ENCODE data around the gene LIN28A. TPM values are rescaled to one million over a fixed set of nuclear protein-coding genes. Genes with fewer than 3 reads are reported as not detected.

The LIN28A gene
- total and polyA plus RNA-seq, 2 donors (not counting 1 experiment from before 2014, with no cell fraction given), result not detected

GRCh38 chr1:26476958-26477357 is 66.3 kb downstream of the LIN28A start:
- no peak overlapping the region for H3K9ac ChIP-seq (ENCODE audit: low read length)
- WGBS (ENCODE audit: insufficient coverage), result 93% methylated on average over 2 of the region's 4 CpGs
- Mint-ChIP-seq H3K9me3 (ENCODE audit: insufficient read depth) (no peaks in the 10 kb centered on the region), H3K27ac (no peak overlapping the region), H3K27me3 (no peaks in the 10 kb centered on the region), H3K4me3 (no peak overlapping the region), H3K4me1 (peaks cover 42% of the 10 kb centered on the region)
- H3K36me3 ChIP-seq (replicated peaks in 1 of 2; ENCODE audit: control extremely low read depth in 1 of 2, control insufficient read depth in 1 of 2, extremely low read depth in 1 of 2, insufficient read depth in 2 of 2, low read length in 1 of 2), result peaks cover 9 to 47% of the 10 kb centered on the region in 2 experiments
- intact Hi-C loops (cut with micrococcal nuclease), result loop anchor here (10.0 kb wide), 1 partner anchor 428 kb away; the partner anchor contains the start of gene GPATCH3
- TF ChIP-seq CTCF (IDR thresholded peaks at IDR 0.05) (no peak), EZH2 (IDR thresholded peaks at IDR 0.05; ENCODE audit: borderline replicate concordance, insufficient read depth, low read depth, low read length, poor library complexity, severe bottlenecking) (no peak)
- POLR2A ChIA-PET, result no interaction called here
- H3K4me2 ChIP-seq (replicated peaks; ENCODE audit: low read depth, low read length, poor library complexity, severe bottlenecking), result no peak overlapping the region
- peak overlapping the region in 1 of 2 donors; percentile 19 for H3K27ac ChIP-seq (ENCODE audit: low read length in 2 of 2)
- no peak overlapping the region for H3K4me3 ChIP-seq (ENCODE audit: control extremely low read depth in 1 of 5, extremely low read depth in 1 of 5, insufficient read depth in 1 of 5, low read depth in 2 of 5, low read length in 4 of 5)
- H2AFZ ChIP-seq (ENCODE audit: insufficient read depth, low read depth, low read length, poor library complexity, severe bottlenecking), result no peak overlapping the region
- ATAC-seq (ENCODE audit: low read depth) (no peak), DNase-seq (no peak)
- H3K4me1 ChIP-seq (ENCODE audit: control insufficient read depth in 2 of 2, insufficient read depth in 2 of 2, low read length in 2 of 2), result peaks cover 14 to 16% of the 10 kb centered on the region in 2 donors
- H3K79me2 ChIP-seq (ENCODE audit: control insufficient read depth, insufficient read depth, low read length), result peaks cover 25% of the 10 kb centered on the region
- H3K27me3 ChIP-seq (replicated peaks in 1 of 4; ENCODE audit: control extremely low read depth in 1 of 4, control insufficient read depth in 3 of 4, insufficient read depth in 4 of 4, low read length in 3 of 4), result no peaks in the 10 kb centered on the region
- H3K9me3 ChIP-seq (ENCODE audit: control extremely low read depth in 1 of 3, control insufficient read depth in 2 of 3, insufficient read depth in 1 of 3, low read length in 2 of 3), result no peaks in the 10 kb centered on the region
- H4K20me1 ChIP-seq (ENCODE audit: control insufficient read depth, insufficient read depth, low read length, poor library complexity, severe bottlenecking), result peaks cover 41% of the 10 kb centered on the region
- CTCF ChIA-PET, result no interaction called here

- Histone ChIP-seq H3K79me2 (ENCODE audit: control insufficient read depth, insufficient read depth, low read length) (peaks cover 25% of the 10 kb centered on the region), H4K20me1 (ENCODE audit: control insufficient read depth, insufficient read depth, low read length, poor library complexity, severe bottlenecking) (peaks cover 41% of the 10 kb centered on the region), H3K4me2 (replicated peaks; ENCODE audit: low read depth, low read length, poor library complexity, severe bottlenecking) (no peak overlapping the region), H3K27me3 (replicated peaks in 1 of 4; ENCODE audit: control extremely low read depth in 1 of 4, control insufficient read depth in 3 of 4, insufficient read depth in 4 of 4, low read length in 3 of 4) (no peaks in the 10 kb centered on the region), H3K4me1 (ENCODE audit: control insufficient read depth in 2 of 2, insufficient read depth in 2 of 2, low read length in 2 of 2) (peaks cover 13 to 16% of the 10 kb centered on the region in 2 donors), H2AFZ (ENCODE audit: insufficient read depth, low read depth, low read length, poor library complexity, severe bottlenecking) (no peak overlapping the region), H3K27ac (ENCODE audit: low read length in 2 of 2) (peak overlapping the region in 1 of 2 donors; percentile 19), H3K36me3 (replicated peaks in 1 of 2; ENCODE audit: control extremely low read depth in 1 of 2, control insufficient read depth in 1 of 2, extremely low read depth in 1 of 2, insufficient read depth in 2 of 2, low read length in 1 of 2) (peaks cover 9 to 47% of the 10 kb centered on the region in 2 experiments), H3K9me3 (ENCODE audit: control extremely low read depth in 1 of 3, control insufficient read depth in 2 of 3, insufficient read depth in 1 of 3, low read length in 2 of 3) (no peaks in the 10 kb centered on the region), H3K4me3 (ENCODE audit: control extremely low read depth in 1 of 5, extremely low read depth in 1 of 5, insufficient read depth in 1 of 5, low read depth in 2 of 5, low read length in 4 of 5) (no peak overlapping the region), H3K9ac (ENCODE audit: low read length) (no peak overlapping the region)
- TF ChIP-seq CTCF (IDR thresholded peaks at IDR 0.05) (no peak), EZH2 (IDR thresholded peaks at IDR 0.05; ENCODE audit: borderline replicate concordance, insufficient read depth, low read depth, low read length, poor library complexity, severe bottlenecking) (no peak)
- ChIA-PET CTCF (no interaction called here), POLR2A (no interaction called here)
- intact Hi-C loops (cut with micrococcal nuclease), result loop anchor here (10.0 kb wide), 1 partner anchor 427 kb away; the partner anchor contains the start of gene GPATCH3
- ATAC-seq (ENCODE audit: low read depth), result no peak
- Mint-ChIP-seq H3K4me1 (peaks cover 42% of the 10 kb centered on the region), H3K27me3 (no peaks in the 10 kb centered on the region), H3K4me3 (no peak overlapping the region), H3K27ac (peak overlapping the region; percentile 12), H3K9me3 (ENCODE audit: insufficient read depth) (no peaks in the 10 kb centered on the region)
- no peak for DNase-seq
- 59% methylated on average over 4 of the region's 8 CpGs for WGBS (ENCODE audit: insufficient coverage)
Measured at GRCh38 chr1:26477446-26478152, 67.0 kb downstream of the LIN28A start.

Measured in B cell (primary cell).